ENCODE results near the gene ID1. TPM values are rescaled to one million over a fixed set of nuclear protein-coding genes. Genes with fewer than 3 reads are reported as not detected.

Gene ID1
- total and polyA plus RNA-seq, 10 of the 15 experiments (the other 5 are each of a cell fraction or from before 2014, with no cell fraction given) = 0.09 to 1.3 (median 0.47) TPM; not detected in 2

GRCh38 chr20:31606804-31607639, 1.9 kb downstream of the ID1 start:
- H3K4me1 ChIP-seq (ENCODE audit: control insufficient read depth, insufficient read depth, low read length) = peaks cover 21% of the 10 kb centered on the region
- no peak for ATAC-seq
- no peaks in the 10 kb centered on the region; the same call in 2 of the 3 replicates for H3K9me3 ChIP-seq (replicated peaks; ENCODE audit: control insufficient read depth, insufficient read depth, low read length)
- CTCF ChIA-PET = interaction anchor here (18.6 kb wide), 1 partner anchor 43 kb away, joined by 958 read pairs; no protein-coding TSS in a partner anchor
- in situ Hi-C loops (cut with MboI) = loop anchor here (5.0 kb wide), 1 partner anchor 35 kb away; no protein-coding TSS in a partner anchor
- DNase-seq (ENCODE audit: low read depth, low spot score) = no peak
- H3K79me2 ChIP-seq (ENCODE audit: control insufficient read depth, insufficient read depth, low read length) = no peaks in the 10 kb centered on the region
- BruUV-seq (replicated peaks) = no TSS peak
- intact Hi-C loops (cut with micrococcal nuclease; ENCODE audit: unreplicated experiment) = no loop called here
- no peak overlapping the region for H2AFZ ChIP-seq (ENCODE audit: control insufficient read depth, low read depth, low read length)
- H3K27ac ChIP-seq (ENCODE audit: control insufficient read depth, insufficient read depth) = no peak overlapping the region
- WGBS (ENCODE audit: insufficient coverage, insufficient replicate concordance, low lambda C conversion rate, missing lambda C conversion rate) = 57% methylated on average over 8 of the region's 8 CpGs
- no peak overlapping the region for H3K4me3 ChIP-seq
- POLR2A ChIA-PET = interaction anchor here (0.5 kb wide), 1 partner anchor 93 kb away, joined by 3 read pairs; the partner anchor contains the start of gene HM13
- H3K36me3 ChIP-seq (ENCODE audit: control insufficient read depth in 2 of 2, insufficient read depth in 2 of 2, low read length in 1 of 2) = no peaks in the 10 kb centered on the region
- FAIRE-seq = no peak
- H3K27me3 ChIP-seq (replicated peaks in 1 of 2; ENCODE audit: control insufficient read depth in 2 of 2, insufficient read depth in 2 of 2, low read length in 1 of 2) = peaks cover 10 to 18% of the 10 kb centered on the region in 2 experiments
- H3K9ac ChIP-seq (ENCODE audit: control insufficient read depth, insufficient read depth, low read length) = no peak overlapping the region
- SMC1A ChIA-PET (ENCODE audit: uncharacterized antibody, unreplicated experiment) = interaction anchor here (0.7 kb wide), 1 partner anchor 44 kb away, joined by 3 read pairs; no protein-coding TSS in a partner anchor
- RAD21 ChIA-PET (ENCODE audit: unreplicated experiment) = interaction anchor here (0.6 kb wide), 1 partner anchor 50 kb away, joined by 3 read pairs; no protein-coding TSS in a partner anchor
- TF ChIP-seq EGR1 (IDR thresholded peaks at IDR 0.05; ENCODE audit: borderline replicate concordance in 1 of 2, low read depth in 2 of 2, low read length in 2 of 2) (no peak), ZNF24 (IDR thresholded peaks at IDR 0.05) (no peak), NFXL1 (IDR thresholded peaks at IDR 0.05; ENCODE audit: borderline replicate concordance) (no peak), RB1 (IDR thresholded peaks at IDR 0.05; ENCODE audit: borderline replicate concordance) (no peak), NKRF (conservative IDR thresholded peaks at IDR 0.05) (no peak), IKZF2 (IDR thresholded peaks at IDR 0.05) (no peak), SREBF2 (IDR thresholded peaks at IDR 0.05; ENCODE audit: low read length) (no peak), SMARCA5 (IDR thresholded peaks at IDR 0.05) (no peak), CREB1 (IDR thresholded peaks at IDR 0.05; ENCODE audit: low read depth) (no peak), BCL3 (IDR thresholded peaks at IDR 0.05; ENCODE audit: borderline replicate concordance, insufficient read depth, low read depth, low read length, poor library complexity, severe bottlenecking) (no peak), KDM1A (IDR thresholded peaks at IDR 0.05; ENCODE audit: borderline replicate concordance) (no peak)
- no peaks in the 10 kb centered on the region for H4K20me1 ChIP-seq (ENCODE audit: control insufficient read depth, insufficient read depth)
- H3K4me2 ChIP-seq (ENCODE audit: control insufficient read depth, insufficient read depth) = no peak overlapping the region
